A549 (cell line): ENCODE measurements around the gene FLNB. TPM values are rescaled to one million over a fixed set of nuclear protein-coding genes. Genes with fewer than 3 reads are reported as not detected.

Experiments
- ATAC-seq, 2 experiments: fragments of 200-7000 bp in 1 of 2; fragments of >200 bp in 1 of 2; cut with Nextera tagmentation in 1 of 2; cut with Tn5 transposase in 1 of 2; 3 replicates each; pipeline versions ENCODE4 v1.8.0 to v1.9.1; 2018 to 2020; ENCODE audit warnings: mild to moderate bottlenecking in 1 of 2, moderate library complexity in 1 of 2
- CTCF ChIA-PET: fragments of 300-600 bp; sonication (Branson Sonifier 250); formaldehyde crosslinking; extraction: SDS; loops from one replicate; lab custom pipeline; 2021; ENCODE audit warnings: antibody characterized with exemption, inconsistent platforms; lab: Yijun Ruan, JAX
- POLR2A ChIA-PET: fragments of 350-600 bp; formaldehyde crosslinking; extraction: SDS; loops from one replicate; lab custom pipeline; 2021; ENCODE audit warnings: antibody characterized with exemption, inconsistent platforms; lab: Yijun Ruan, JAX
- DNase-seq, 2 experiments: peaks; one replicate each; pipeline versions ENCODE4 v3.0.0 to v3.0.0-alpha.2; 2011 to 2016; ENCODE audit warnings: low read depth in 1 of 2, low spot score in 1 of 2
- FAIRE-seq: peaks from 2 replicates; lab custom pipeline; 2011; peaks lifted over from hg19 to GRCh38; lab: Jason Lieb, UNC
- H3K27ac ChIP-seq, 2 experiments: fragments of >200 bp; sonication (Bioruptor Twin); formaldehyde crosslinking; 3 replicates each; pipeline ENCODE4 v1.5.1; 2016 to 2017
- H3K4me1 ChIP-seq: fragments of >200 bp; sonication (Bioruptor Twin); formaldehyde crosslinking; 3 replicates; pipeline ENCODE4 v1.6.1; 2016
- H3K4me2 ChIP-seq: fragments of >200 bp; sonication (Bioruptor Twin); formaldehyde crosslinking; 3 replicates; pipeline ENCODE4 v1.6.1; 2016
- H3K4me3 ChIP-seq: fragments of >200 bp; sonication (Bioruptor Twin); formaldehyde crosslinking; 3 replicates; pipeline ENCODE4 v1.5.1; 2016
- H3K9me3 ChIP-seq: fragments of >200 bp; sonication (Bioruptor Twin); formaldehyde crosslinking; 3 replicates; pipeline ENCODE4 v1.6.1; 2016
- CBX2 ChIP-seq: fragments of 200-600 bp; sonication (generic); IDR thresholded peaks from 2 replicates; pipeline ENCODE4 v1.6.1; 2016; ENCODE audit warnings: low read depth, mild to moderate bottlenecking, borderline replicate concordance
- CBX8 ChIP-seq: fragments of 200-600 bp; sonication (generic); IDR thresholded peaks from 2 replicates; pipeline ENCODE4 v1.6.1; 2016
- CHD4 ChIP-seq: fragments of 200-600 bp; sonication (generic); IDR thresholded peaks from 2 replicates; pipeline ENCODE4 v1.6.1; 2016; ENCODE audit warnings: antibody characterized with exemption, mild to moderate bottlenecking, borderline replicate concordance
- CTCF ChIP-seq: fragments of >200 bp; sonication (Bioruptor Twin); formaldehyde crosslinking; IDR thresholded peaks from 3 replicates; pipeline ENCODE4 v1.5.1; 2016
- EHMT2 ChIP-seq: fragments of 200-600 bp; sonication (generic); IDR thresholded peaks from 2 replicates; pipeline ENCODE4 v1.6.1; 2016; ENCODE audit warnings: antibody characterized with exemption, low read depth, mild to moderate bottlenecking, moderate library complexity
- EP300 ChIP-seq, 2 experiments: fragments of >200 bp; sonication (Bioruptor Twin); formaldehyde crosslinking; IDR thresholded peaks; 2 replicates in 1 of 2; 3 replicates in 1 of 2; pipeline ENCODE4 v1.6.1; 2016 to 2017
- FOSB ChIP-seq: fragments of 250-450 bp; sonication (Bioruptor Pico); IDR thresholded peaks from 2 replicates; pipeline ENCODE4 v1.5.0; 2020; ENCODE audit warnings: mild to moderate bottlenecking, moderate library complexity
- FOXS1 ChIP-seq: fragments of 250-450 bp; sonication (Bioruptor Pico); IDR thresholded peaks from 2 replicates; pipeline ENCODE4 v1.5.0; 2020; ENCODE audit warnings: mild to moderate bottlenecking, moderate library complexity
- HES2 ChIP-seq: fragments of >200 bp; sonication (Bioruptor Twin); formaldehyde crosslinking; IDR thresholded peaks from 2 replicates; pipeline ENCODE4 v1.6.1; 2016
- HOXB13 ChIP-seq: fragments of 250-450 bp; sonication (Bioruptor Pico); IDR thresholded peaks from 2 replicates; pipeline ENCODE4 v1.5.0; 2020; ENCODE audit warnings: low read depth, mild to moderate bottlenecking, moderate library complexity
- JUNB ChIP-seq: fragments of >200 bp; sonication (Bioruptor Twin); formaldehyde crosslinking; IDR thresholded peaks from 2 replicates; pipeline ENCODE4 v1.6.1; 2016
- KDM5A ChIP-seq: fragments of 200-600 bp; sonication (generic); IDR thresholded peaks from 2 replicates; pipeline ENCODE4 v1.6.1; 2016; ENCODE audit warnings: antibody characterized with exemption, mild to moderate bottlenecking
- MAFK ChIP-seq: fragments of 450-650 bp; IDR thresholded peaks from 2 replicates; pipeline ENCODE4 v1.6.1; 2014; ENCODE audit not compliant: partially characterized antibody
- MAX ChIP-seq: IDR thresholded peaks from 2 replicates; pipeline ENCODE4 v1.6.1; 2012
- MAZ ChIP-seq: fragments of 150-350 bp; IDR thresholded peaks from 2 replicates; pipeline ENCODE4 v1.6.1; 2014; ENCODE audit warnings: antibody characterized with exemption, low read depth, low read length, borderline replicate concordance
- MYC ChIP-seq: IDR thresholded peaks from 2 replicates; pipeline ENCODE4 v1.6.1; 2012; ENCODE audit warnings: mild to moderate bottlenecking, inconsistent platforms, low read length, improper control_type of control experiment, borderline replicate concordance
- NPAS2 ChIP-seq: fragments of 250-450 bp; sonication (Bioruptor Pico); IDR thresholded peaks from 2 replicates; pipeline ENCODE4 v1.8.0; 2022; ENCODE audit warnings: mild to moderate bottlenecking, moderate library complexity, borderline replicate concordance
- NR3C1 ChIP-seq: fragments of >200 bp; sonication (Bioruptor Twin); formaldehyde crosslinking; IDR thresholded peaks from 3 replicates; pipeline ENCODE4 v1.6.1; 2017
- PBX3 ChIP-seq: IDR thresholded peaks from 2 replicates; pipeline ENCODE4 v1.6.1; 2012
- PHF8 ChIP-seq: fragments of 200-600 bp; sonication (generic); IDR thresholded peaks from 2 replicates; pipeline ENCODE4 v1.6.1; 2016; ENCODE audit warnings: low read depth, mild to moderate bottlenecking, antibody characterized with exemption, moderate library complexity, borderline replicate concordance
- RAD21 ChIP-seq, 2 experiments: fragments of >200 bp in 1 of 2; sonication (Bioruptor Twin) in 1 of 2; formaldehyde crosslinking in 1 of 2; IDR thresholded peaks in 1 of 2; conservative IDR thresholded peaks in 1 of 2; 2 replicates in 1 of 2; 3 replicates in 1 of 2; pipeline ENCODE4 v1.6.1; 2012 to 2018; ENCODE audit warnings: inconsistent platforms in 1 of 2
- RFX5 ChIP-seq: fragments of 450-650 bp; IDR thresholded peaks from 2 replicates; pipeline ENCODE4 v1.7.1; 2014; ENCODE audit warnings: antibody characterized with exemption, mild to moderate bottlenecking, moderate library complexity
- RNF2 ChIP-seq: fragments of 200-600 bp; sonication (generic); IDR thresholded peaks from 2 replicates; pipeline ENCODE4 v1.6.1; 2016; ENCODE audit warnings: low read depth, mild to moderate bottlenecking, antibody characterized with exemption, moderate library complexity, borderline replicate concordance
- SMC3 ChIP-seq: fragments of >200 bp; sonication (Bioruptor Twin); formaldehyde crosslinking; IDR thresholded peaks from 3 replicates; pipeline ENCODE4 v1.6.1; 2018; ENCODE audit warnings: inconsistent platforms
- SREBF2 ChIP-seq: fragments of 450-650 bp; IDR thresholded peaks from 2 replicates; pipeline ENCODE4 v1.6.1; 2014; ENCODE audit warnings: mild to moderate bottlenecking, moderate library complexity
- TP53 ChIP-seq: fragments of 250-450 bp; sonication (Bioruptor Pico); IDR thresholded peaks from 2 replicates; pipeline ENCODE4 v1.5.0; 2021; ENCODE audit warnings: mild to moderate bottlenecking, moderate library complexity
- ZC3H11A ChIP-seq: fragments of 450-650 bp; IDR thresholded peaks from 2 replicates; pipeline ENCODE4 v1.6.1; 2014; ENCODE audit warnings: antibody characterized with exemption, mild to moderate bottlenecking
- ZFP36 ChIP-seq: fragments of 450-650 bp; IDR thresholded peaks from 2 replicates; pipeline ENCODE4 v1.6.1; 2014; ENCODE audit warnings: borderline replicate concordance; ENCODE audit not compliant: partially characterized antibody
- ZNF302 ChIP-seq: fragments of 250-450 bp; sonication (Bioruptor Pico); IDR thresholded peaks from 2 replicates; pipeline ENCODE4 v1.9.0; 2021; ENCODE audit warnings: inconsistent platforms, mild to moderate bottlenecking, moderate library complexity
- ZSCAN20 ChIP-seq: fragments of 250-450 bp; sonication (Bioruptor Pico); IDR thresholded peaks from 2 replicates; pipeline ENCODE4 v1.8.0; 2022; ENCODE audit warnings: mild to moderate bottlenecking, moderate library complexity
- WGBS: methylation state at CpG from one replicate; pipeline ENCODE4 v1.1.6; 2017; ENCODE audit errors: missing lambda C conversion rate; 5-methylcytosine and 5-hydroxymethylcytosine counted together
- polyA plus RNA-seq, 4 experiments: library from polyadenylated mRNA; depleted of rRNA in 3 of 4; stranded (reverse); fragments of >200 nt; fragmentation: RNase III in 1 of 4; extraction: RNeasy Plus Mini Kit Qiagen cat#74134 plus additional on column Dnase treatment in 1 of 4; gene quantifications; 2 replicates in 3 of 4; 3 replicates in 1 of 4; pipeline ENCODE4 v1.2.3, GENCODE V29; 2011 to 2017
- TF ChIP-seq, protein P1 (sequence below): fragments of 250-450 bp; sonication (Bioruptor Pico); IDR thresholded peaks from 2 replicates; pipeline ENCODE4 v1.5.0; 2021; ENCODE audit warnings: mild to moderate bottlenecking, moderate library complexity, borderline replicate concordance

Gene FLNB
- polyA plus RNA-seq, 2 of the 4 experiments (the other 2 are of a cell fraction) = 235 to 439 TPM

- no peak overlapping the region for H3K4me3 ChIP-seq
- FAIRE-seq = no peak
- WGBS = 78% methylated on average over 5 of the region's 10 CpGs
- ChIA-PET POLR2A (no interaction called here), CTCF (interaction anchor here (0.6 to 1.3 kb wide), 3 partner anchors 62 to 113 kb away, joined by 3 to 4 read pairs (median 3); no protein-coding TSS in a partner anchor)
- no peak for TF ChIP-seq CBX8
- TF ChIP-seq MYC = no peak
- no peak for TF ChIP-seq ZFP36
- TF ChIP-seq EHMT2 = no peak
- no peak for TF ChIP-seq NPAS2 (CRISPR knock-in tag)
- no peak for TF ChIP-seq RAD21 (conservative IDR thresholded peaks at IDR 0.05 in 1 of 2, IDR thresholded peaks at IDR 0.05 in 1 of 2)
- TF ChIP-seq ZSCAN20 (CRISPR knock-in tag) = no peak
- H3K4me2 ChIP-seq = peak overlapping the region; percentile 49
- ATAC-seq = peak; percentile 15 to 19; a peak in 4 of 6 replicates
- H3K27ac ChIP-seq = peak overlapping the region; percentile 50 to 69; a peak in 5 of 6 replicates
- no peaks in the 10 kb centered on the region for H3K9me3 ChIP-seq
- DNase-seq = no peak
- H3K4me1 ChIP-seq = peaks cover 29% of the 10 kb centered on the region
Measured at GRCh38 chr3:58102976-58103451, 94.8 kb downstream of the FLNB start.

DNA sequence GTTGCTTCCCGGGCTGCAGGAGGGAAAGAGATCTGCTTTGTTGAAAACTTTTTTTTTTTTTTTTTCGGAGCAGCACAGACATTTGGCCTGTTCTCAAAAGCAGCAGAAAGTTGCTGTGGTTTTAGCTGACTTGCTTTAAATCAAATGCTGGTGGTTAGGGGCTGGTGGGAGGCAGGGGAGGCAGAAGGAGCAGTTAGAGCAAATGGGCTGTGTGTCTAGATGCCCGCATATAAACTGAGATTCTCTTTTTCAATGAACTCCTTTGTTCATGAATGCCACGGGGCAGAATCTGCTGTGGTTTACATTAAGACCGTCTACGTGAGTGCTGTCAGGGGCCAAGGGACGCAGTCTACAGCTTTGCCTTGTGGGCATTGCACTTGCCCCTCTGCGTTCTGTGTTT is 95.9 kb downstream of the FLNB start:
- CTCF ChIA-PET = interaction anchor here (0.6 to 2.3 kb wide), 5 partner anchors 28 to 177 kb away, joined by 3 to 4 read pairs (median 3); no protein-coding TSS in a partner anchor
- POLR2A ChIA-PET = no interaction called here
- Histone ChIP-seq H3K27ac (no peak overlapping the region; a peak in 1 of 6 replicates), H3K9me3 (no peaks in the 10 kb centered on the region), H3K4me3 (no peak overlapping the region), H3K4me2 (no peak overlapping the region), H3K4me1 (peaks cover 36% of the 10 kb centered on the region)
- DNase-seq = no peak
- FAIRE-seq = no peak
- WGBS = 93% methylated on average over 8 of the region's 8 CpGs
- ATAC-seq = no peak
- no peak for TF ChIP-seq ZNF302 (CRISPR knock-in tag)
- no peak for TF ChIP-seq ZC3H11A
- TF ChIP-seq CBX2 = no peak
- no peak for TF ChIP-seq FOSB (CRISPR knock-in tag)
- TF ChIP-seq TP53 (CRISPR knock-in tag) = no peak
- TF ChIP-seq CTCF = no peak
- TF ChIP-seq SMC3 = no peak
- TF ChIP-seq FOXS1 = no peak
- no peak for TF ChIP-seq RNF2
- no peak for TF ChIP-seq RFX5
- TF ChIP-seq SREBF2 = no peak
- TF ChIP-seq EP300 (IDR thresholded peaks at IDR 0.05) = no peak
- TF ChIP-seq PBX3 = no peak

DNA sequence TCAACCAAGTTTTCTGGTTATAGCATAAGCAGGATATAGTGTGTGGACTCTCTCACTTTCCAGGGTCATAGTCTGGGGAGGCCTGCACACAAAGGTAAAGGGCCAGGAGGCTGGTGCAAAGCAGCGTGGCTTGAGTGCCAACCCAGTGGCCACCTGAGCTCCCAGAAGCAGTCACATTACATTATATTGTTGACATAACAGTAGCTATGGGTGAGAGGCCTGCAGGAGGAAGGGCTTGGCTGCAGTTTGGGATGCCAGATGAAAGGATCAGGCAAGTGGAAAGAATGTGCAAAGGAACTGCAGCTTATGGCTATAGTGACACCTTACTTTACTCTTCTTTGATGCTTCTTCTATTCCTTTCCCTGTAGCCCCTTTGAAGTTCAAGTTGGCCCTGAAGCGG is 96.5 kb downstream of the FLNB start:
- ChIA-PET POLR2A (no interaction called here), CTCF (interaction anchor here (0.6 to 2.3 kb wide), 4 partner anchors 28 to 177 kb away, joined by 3 to 4 read pairs (median 4); no protein-coding TSS in a partner anchor)
- Histone ChIP-seq H3K4me3 (no peak overlapping the region), H3K4me2 (no peak overlapping the region), H3K27ac (no peak overlapping the region), H3K4me1 (peaks cover 36% of the 10 kb centered on the region), H3K9me3 (no peaks in the 10 kb centered on the region)
- no peak for FAIRE-seq
- no peak; a peak in 1 of 6 replicates for ATAC-seq
- 100% methylated on average over 2 of the region's 2 CpGs for WGBS
- DNase-seq = no peak
- TF ChIP-seq KDM5A (no peak), NR3C1 (no peak), MAZ (no peak), HES2 (no peak), CHD4 (no peak), SREBF2 (no peak), JUNB (no peak), HOXB13 (CRISPR knock-in tag) (no peak), NPAS2 (CRISPR knock-in tag) (no peak), PHF8 (no peak), CBX2 (no peak), MAX (no peak), MAFK (no peak)
- TF ChIP-seq, protein P1, sequence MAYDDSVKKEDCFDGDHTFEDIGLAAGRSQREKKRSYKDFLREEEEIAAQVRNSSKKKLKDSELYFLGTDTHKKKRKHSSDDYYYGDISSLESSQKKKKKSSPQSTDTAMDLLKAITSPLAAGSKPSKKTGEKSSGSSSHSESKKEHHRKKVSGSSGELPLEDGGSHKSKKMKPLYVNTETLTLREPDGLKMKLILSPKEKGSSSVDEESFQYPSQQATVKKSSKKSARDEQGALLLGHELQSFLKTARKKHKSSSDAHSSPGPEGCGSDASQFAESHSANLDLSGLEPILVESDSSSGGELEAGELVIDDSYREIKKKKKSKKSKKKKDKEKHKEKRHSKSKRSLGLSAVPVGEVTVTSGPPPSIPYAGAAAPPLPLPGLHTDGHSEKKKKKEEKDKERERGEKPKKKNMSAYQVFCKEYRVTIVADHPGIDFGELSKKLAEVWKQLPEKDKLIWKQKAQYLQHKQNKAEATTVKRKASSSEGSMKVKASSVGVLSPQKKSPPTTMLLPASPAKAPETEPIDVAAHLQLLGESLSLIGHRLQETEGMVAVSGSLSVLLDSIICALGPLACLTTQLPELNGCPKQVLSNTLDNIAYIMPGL = no peak
